HepG2 (cell line): ENCODE data around the gene GTF2A1. TPM values are rescaled to one million over a fixed set of nuclear protein-coding genes. Genes with fewer than 3 reads are reported as not detected.

Experiments used
- ATF6 ChIP-seq: sonication (generic); formaldehyde crosslinking; conservative IDR thresholded peaks from 2 replicates; pipeline ENCODE4 v1.4.0; 2020; ENCODE audit warnings: missing genetic modification reagents
- CREB1 ChIP-seq, 2 experiments: fragments of 450-650 bp in 1 of 2; IDR thresholded peaks; 2 replicates each; pipeline ENCODE4 v1.6.1; 2016 to 2017; ENCODE audit warnings: control low read depth in 1 of 2, mild to moderate bottlenecking in 1 of 2, missing compliant biosample characterization in 1 of 2, missing genetic modification characterization in 1 of 2
- HDAC2 ChIP-seq: sonication (generic); formaldehyde crosslinking; IDR thresholded peaks from 2 replicates; pipeline ENCODE4 v1.4.0; 2020; ENCODE audit warnings: missing genetic modification reagents
- HMGXB3 ChIP-seq: sonication (generic); formaldehyde crosslinking; IDR thresholded peaks from 2 replicates; pipeline ENCODE4 v1.4.0; 2020; ENCODE audit warnings: missing genetic modification reagents, borderline replicate concordance
- HMGXB4 ChIP-seq, 2 experiments: sonication (generic) in 1 of 2; formaldehyde crosslinking in 1 of 2; IDR thresholded peaks; 2 replicates each; pipeline versions ENCODE4 v1.4.0 to v1.6.1; 2018 to 2020; ENCODE audit warnings: missing genetic modification reagents in 2 of 2, borderline replicate concordance in 1 of 2, low read depth in 1 of 2, mild to moderate bottlenecking in 1 of 2, missing biosample characterization in 1 of 2
- JDP2 ChIP-seq: sonication (generic); formaldehyde crosslinking; IDR thresholded peaks from 2 replicates; pipeline ENCODE4 v1.8.1; 2022; ENCODE audit warnings: missing genetic modification reagents, borderline replicate concordance
- MEF2D ChIP-seq: sonication (generic); formaldehyde crosslinking; IDR thresholded peaks from 2 replicates; pipeline ENCODE4 v1.5.1; 2020; ENCODE audit warnings: mild to moderate bottlenecking, missing genetic modification reagents
- PITX1 ChIP-seq: sonication (generic); formaldehyde crosslinking; IDR thresholded peaks from 2 replicates; pipeline ENCODE4 v1.5.1; 2020; ENCODE audit warnings: mild to moderate bottlenecking, missing genetic modification reagents
- SALL2 ChIP-seq: sonication (generic); formaldehyde crosslinking; IDR thresholded peaks from 2 replicates; pipeline ENCODE4 v1.8.1; 2023; ENCODE audit warnings: mild to moderate bottlenecking, missing genetic modification reagents, inconsistent platforms
- SOX6 ChIP-seq, 2 experiments: fragments of 450-650 bp in 1 of 2; sonication (generic) in 1 of 2; formaldehyde crosslinking in 1 of 2; IDR thresholded peaks; 2 replicates each; pipeline versions ENCODE4 v1.4.0 to v1.6.1; 2017 to 2020; ENCODE audit warnings: antibody characterized with exemption in 1 of 2, mild to moderate bottlenecking in 1 of 2, missing genetic modification reagents in 1 of 2
- ZFX ChIP-seq: sonication (generic); formaldehyde crosslinking; IDR thresholded peaks from 2 replicates; pipeline ENCODE4 v1.4.0; 2020; ENCODE audit warnings: mild to moderate bottlenecking, low read depth, missing genetic modification reagents, moderate library complexity
- ZNF224 ChIP-seq: sonication (generic); formaldehyde crosslinking; IDR thresholded peaks from 2 replicates; pipeline ENCODE4 v1.5.0; 2020; ENCODE audit warnings: mild to moderate bottlenecking, missing genetic modification reagents
- ZNF687 ChIP-seq: sonication (generic); formaldehyde crosslinking; IDR thresholded peaks from 2 replicates; pipeline ENCODE4 v1.5.1; 2020; ENCODE audit warnings: mild to moderate bottlenecking, missing genetic modification reagents, moderate library complexity
- ZNF879 ChIP-seq: sonication (generic); formaldehyde crosslinking; IDR thresholded peaks from 2 replicates; pipeline ENCODE4 v1.8.1; 2023; ENCODE audit warnings: missing genetic modification reagents
- ZNF891 ChIP-seq: sonication (generic); formaldehyde crosslinking; IDR thresholded peaks from 2 replicates; pipeline ENCODE4 v1.5.0; 2020; ENCODE audit warnings: mild to moderate bottlenecking, missing genetic modification reagents
- ZSCAN30 ChIP-seq: sonication (generic); formaldehyde crosslinking; IDR thresholded peaks from 2 replicates; pipeline ENCODE4 v1.5.0; 2020; ENCODE audit warnings: mild to moderate bottlenecking, missing genetic modification reagents
- polyA plus RNA-seq, 8 experiments: library from polyadenylated mRNA; depleted of rRNA in 3 of 8; stranded (reverse) in 7 of 8; unstranded in 1 of 8; fragments of >200 nt; fragmentation: Illumina TruSeq in 4 of 8; extraction: Trizol in 4 of 8; gene quantifications; 2 replicates each; pipeline versions ENCODE4 v1.2.1 to v1.2.3, GENCODE V29; 2011 to 2016; ENCODE audit warnings: low read depth in 4 of 8, missing spikeins in 1 of 8, mixed read lengths in 1 of 8; ENCODE audit not compliant: insufficient read depth in 1 of 8
- total RNA-seq, 5 experiments: library from RNA; depleted of rRNA; stranded (reverse); fragments of >200 nt; fragmentation: Illumina TruSeq; extraction: Trizol; gene quantifications; 2 replicates each; pipeline ENCODE4 v1.2.3, GENCODE V29; 2016; ENCODE audit warnings: low read depth in 1 of 5

Gene GTF2A1
- total and polyA plus RNA-seq, 2 of the 13 experiments (the other 11 are each of a cell fraction or from before 2014, with no cell fraction given): 14.9 to 17.5 TPM

GRCh38 chr14:81219210-81219758, 1.5 kb downstream of the GTF2A1 start (continued):
- TF ChIP-seq ZNF687 (CRISPR knock-in tag) (peak; percentile 81), JDP2 (CRISPR knock-in tag) (no peak), SOX6 (IDR thresholded peaks at IDR 0.05) (no peak), SOX6 (CRISPR knock-in tag; IDR thresholded peaks at IDR 0.05) (peak; percentile 50; the same call in 1 of the 2 replicates), CREB1 (IDR thresholded peaks at IDR 0.05) (peak; percentile 87), CREB1 (CRISPR knock-in tag; IDR thresholded peaks at IDR 0.05) (peak; percentile 97), HMGXB3 (CRISPR knock-in tag) (peak; percentile 83), ATF6 (CRISPR knock-in tag) (no peak), ZNF891 (CRISPR knock-in tag) (0 out of 2 replicates have a peak, but pooled peaks have one; percentile 35), ZFX (peak; percentile 72), ZNF224 (CRISPR knock-in tag) (peak; percentile 72; the same call in 1 of the 2 replicates), ZNF879 (CRISPR knock-in tag) (no peak), HDAC2 (peak; percentile 40; the same call in 1 of the 2 replicates), PITX1 (CRISPR knock-in tag) (no peak; the same call in 1 of the 2 replicates), SALL2 (CRISPR knock-in tag) (peak; percentile 30; the same call in 1 of the 2 replicates), HMGXB4 (CRISPR knock-in tag; IDR thresholded peaks at IDR 0.05; ENCODE audit: borderline replicate concordance in 1 of 2, low read depth in 1 of 2) (peak; percentile 40 to 53; a peak in 2 of 4 replicates), MEF2D (peak; percentile 71), ZSCAN30 (CRISPR knock-in tag) (no peak)
